Fibroblast of the aortic adventitia (primary cell): ENCODE measurements around the gene BMF. TPM values are rescaled to one million over a fixed set of nuclear protein-coding genes. Genes with fewer than 3 reads are reported as not detected.

ENCODE experiments used
- DNase-seq: peaks from one replicate; pipeline ENCODE4 v3.0.0-alpha.2; 2010; ENCODE audit warnings: low read depth
- H3K4me3 ChIP-seq: 2 replicates; pipeline ENCODE4 v1.5.1; 2011; ENCODE audit warnings: low read depth, mild to moderate bottlenecking, control low read depth, low read length, moderate library complexity
- CTCF ChIP-seq: IDR thresholded peaks from 2 replicates; pipeline ENCODE4 v1.5.1; 2011; ENCODE audit warnings: mild to moderate bottlenecking, low read length, control low read depth, inconsistent platforms; ENCODE audit not compliant: insufficient read depth
- total RNA-seq: library from RNA; depleted of rRNA; stranded (reverse); fragments of >200 nt; gene quantifications from 2 replicates; pipeline ENCODE4 v1.2.3, GENCODE V29; 2012; ENCODE audit warnings: low replicate concordance

Gene BMF
- total RNA-seq, 1 donor, result 2.3 TPM

GRCh38 chr15:40042791-40043320, 65.8 kb downstream of the BMF start:
- H3K4me3 ChIP-seq, result no peak overlapping the region
- no peak for DNase-seq
- TF ChIP-seq CTCF, result no peak

DNA sequence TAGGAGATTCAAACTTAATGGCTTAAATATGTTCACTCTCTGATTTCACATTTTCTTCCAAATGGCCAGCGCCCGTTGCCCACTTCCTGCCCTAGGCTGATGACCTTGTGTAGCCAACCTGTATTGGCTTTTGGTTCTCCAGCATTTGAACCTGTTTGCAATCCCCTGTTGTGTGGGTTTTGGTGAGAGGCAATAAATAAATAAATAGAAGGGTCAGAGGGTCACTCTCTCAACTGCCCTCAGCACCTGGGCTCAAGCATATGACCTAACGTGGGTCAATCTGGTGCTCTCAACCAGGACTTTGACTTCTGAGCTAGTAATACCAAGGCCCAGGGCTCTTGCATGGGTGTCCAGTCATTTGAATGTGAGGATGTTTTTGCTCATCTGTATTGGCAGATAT, 67.9 kb downstream of the BMF start:
- DNase-seq, result no peak
- no peak for TF ChIP-seq CTCF
- no peak overlapping the region for H3K4me3 ChIP-seq

- no peak for DNase-seq
- TF ChIP-seq CTCF, result no peak
- H3K4me3 ChIP-seq, result no peak overlapping the region
Observed at GRCh38 chr15:40040293-40040635, 68.4 kb downstream of the BMF start.

GRCh38 chr15:40038638-40039543, 69.8 kb downstream of the BMF start, which contains the start of gene SRP14:
SRP14 (minus strand) TSS chr15:40039181; CDS start chr15:40039116, 65 bp downstream.
- DNase-seq, result peak; percentile 92
- TF ChIP-seq CTCF, result peak; percentile 17
- peak within 1 kb of the TSS; percentile 97 for H3K4me3 ChIP-seq

GRCh38 chr15:40038275-40038637, 70.4 kb downstream of the BMF start:
- peak overlapping the region; percentile 97 for H3K4me3 ChIP-seq
- DNase-seq, result peak; percentile 39
- no peak for TF ChIP-seq CTCF

Other genes with a start within 250 kb of the BMF start
- gene GPR176, start 188.6 kb downstream of the BMF start, total RNA-seq, result 49.7 and 160 TPM in 2 replicates
- 46.5 and 61.1 TPM in 2 replicates for gene EIF2AK4, start 174.8 kb downstream of the BMF start, total RNA-seq
- gene SRP14, start 69.7 kb downstream of the BMF start, total RNA-seq, result 135 and 204 TPM in 2 replicates
- gene BUB1B, start 52.2 kb upstream of the BMF start, total RNA-seq, result 1.3 and 35.2 TPM in 2 replicates
- gene PAK6, start 130.2 kb upstream of the BMF start, total RNA-seq, result 0.09 TPM in 1 of 2 replicates, not detected in the other
- gene ANKRD63, start 174.2 kb upstream of the BMF start, total RNA-seq, result not detected in 2 replicates
- gene PLCB2, start 199.1 kb upstream of the BMF start, total RNA-seq, result 0.27 TPM in 1 of 2 replicates, not detected in the other
- 8.1 and 8.9 TPM in 2 replicates for gene INAFM2, start 214.8 kb upstream of the BMF start, total RNA-seq
- 6.7 and 16.2 TPM in 2 replicates for gene CCDC9B, start 232.1 kb upstream of the BMF start, total RNA-seq
- not detected in 2 replicates for gene PHGR1, start 242.2 kb upstream of the BMF start, total RNA-seq
- gene DISP2, start 249.3 kb upstream of the BMF start, total RNA-seq, result 0.08 and 0.36 TPM in 2 replicates